Coronary artery (tissue), 2 donors: ENCODE measurements around the gene TEX13D.
"Not testable (repeated sequence)": the region's sequence is repeated elsewhere in the genome, so short reads cannot be mapped to it uniquely, and the experiment has no call there.

ENCODE experiments used
- DNase-seq: peaks from one replicate; pipeline ENCODE4 v3.0.0-alpha.2; 2017; ENCODE audit warnings: low spot score
- H3K27ac ChIP-seq, 2 donors: fragments of 200-600 bp; sonication (generic); one replicate each; pipeline ENCODE4 v1.5.1; 2016 to 2019
- H3K4me3 ChIP-seq: fragments of 200-600 bp; sonication (generic); 2 replicates; pipeline ENCODE4 v1.5.1; 2016; ENCODE audit warnings: mild to moderate bottlenecking, moderate library complexity
- TF ChIP-seq, protein P1 (sequence below): fragments of 200-600 bp; sonication (generic); IDR thresholded peaks from one replicate; pipeline ENCODE4 v1.5.1; 2019; ENCODE audit warnings: antibody characterized with exemption

TEX13D gene

DNA sequence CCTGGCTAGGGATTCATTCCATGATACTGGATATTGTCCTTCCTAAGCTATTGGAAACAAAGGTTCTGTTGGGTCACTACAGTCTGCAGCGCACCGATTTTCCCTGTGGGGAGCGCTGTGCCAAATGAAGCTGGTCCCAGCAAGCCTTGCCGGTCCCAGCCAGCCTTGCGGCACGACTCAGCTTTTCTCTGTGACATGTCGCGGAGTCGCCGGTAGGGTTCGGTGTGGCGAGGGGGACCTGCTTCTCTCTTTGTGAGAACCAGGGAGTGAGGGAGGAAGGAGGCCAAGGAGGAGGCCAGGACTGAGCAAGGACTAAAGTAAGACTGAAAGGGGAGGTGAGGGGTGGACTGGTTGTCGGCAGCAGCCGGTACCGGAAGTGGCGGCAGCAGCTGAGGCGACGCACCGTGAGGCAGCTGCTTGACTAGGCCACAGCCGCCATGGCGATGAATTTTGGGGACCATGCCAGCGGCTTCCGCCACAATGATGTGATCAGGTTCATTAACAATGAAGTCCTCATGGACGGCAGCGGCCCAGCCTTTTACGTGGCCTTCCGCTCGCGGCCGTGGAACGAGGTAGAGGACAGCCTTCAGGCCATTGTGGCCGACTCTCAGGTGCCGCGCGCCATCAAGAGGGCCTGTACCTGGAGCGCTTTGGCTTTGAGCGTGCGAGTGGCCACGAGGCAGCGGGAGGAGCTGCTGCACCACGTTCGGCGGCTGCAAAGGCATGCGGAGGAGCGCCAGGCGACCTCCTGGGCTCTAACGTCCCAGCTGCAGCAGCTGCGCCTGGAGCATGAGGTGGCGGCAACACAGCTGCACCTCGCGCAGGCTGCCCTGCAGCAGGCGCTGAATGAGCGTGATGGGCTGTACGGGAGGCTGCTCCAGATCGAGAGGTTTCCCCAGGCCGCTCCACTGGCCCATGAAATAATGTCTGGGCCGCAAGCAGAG, at the start of gene TEX13D:
TSS of gene TEX13D (plus strand) at position 180 of the 944 bp plus-strand sequence. CDS start at position 438, 258 bp downstream.
- no peak within 1 kb of the TSS for H3K4me3 ChIP-seq
- DNase-seq: no peak
- TF ChIP-seq, protein P1, sequence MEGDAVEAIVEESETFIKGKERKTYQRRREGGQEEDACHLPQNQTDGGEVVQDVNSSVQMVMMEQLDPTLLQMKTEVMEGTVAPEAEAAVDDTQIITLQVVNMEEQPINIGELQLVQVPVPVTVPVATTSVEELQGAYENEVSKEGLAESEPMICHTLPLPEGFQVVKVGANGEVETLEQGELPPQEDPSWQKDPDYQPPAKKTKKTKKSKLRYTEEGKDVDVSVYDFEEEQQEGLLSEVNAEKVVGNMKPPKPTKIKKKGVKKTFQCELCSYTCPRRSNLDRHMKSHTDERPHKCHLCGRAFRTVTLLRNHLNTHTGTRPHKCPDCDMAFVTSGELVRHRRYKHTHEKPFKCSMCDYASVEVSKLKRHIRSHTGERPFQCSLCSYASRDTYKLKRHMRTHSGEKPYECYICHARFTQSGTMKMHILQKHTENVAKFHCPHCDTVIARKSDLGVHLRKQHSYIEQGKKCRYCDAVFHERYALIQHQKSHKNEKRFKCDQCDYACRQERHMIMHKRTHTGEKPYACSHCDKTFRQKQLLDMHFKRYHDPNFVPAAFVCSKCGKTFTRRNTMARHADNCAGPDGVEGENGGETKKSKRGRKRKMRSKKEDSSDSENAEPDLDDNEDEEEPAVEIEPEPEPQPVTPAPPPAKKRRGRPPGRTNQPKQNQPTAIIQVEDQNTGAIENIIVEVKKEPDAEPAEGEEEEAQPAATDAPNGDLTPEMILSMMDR: no peak
- H3K27ac ChIP-seq: no peak within 1 kb of the TSS

- TF ChIP-seq, protein P1: no peak
- Histone ChIP-seq H3K27ac (no peak overlapping the region), H3K4me3 (no peak overlapping the region)
- DNase-seq: no peak
Observed at GRCh38 chrX:124289443-124289842, 43.0 kb upstream of the TEX13D start.

- DNase-seq: no peak
- TF ChIP-seq, protein P1: no peak
- H3K27ac ChIP-seq: no peak overlapping the region
Observed at GRCh38 chrX:124293810-124294209, 38.6 kb upstream of the TEX13D start.

GRCh38 chrX:124299323-124299722, 33.1 kb upstream of the TEX13D start:
- H3K27ac ChIP-seq: not testable (repeated sequence)

More at GRCh38 chrX:124293810-124294209, 38.6 kb upstream of the TEX13D start:
- H3K4me3 ChIP-seq: no peak overlapping the region

GRCh38 chrX:124300405-124300804, 32.1 kb upstream of the TEX13D start:
- no peak overlapping the region for H3K27ac ChIP-seq
- H3K4me3 ChIP-seq: no peak overlapping the region
- DNase-seq: no peak
- TF ChIP-seq, protein P1: no peak

More at GRCh38 chrX:124299323-124299722, 33.1 kb upstream of the TEX13D start:
- not testable (repeated sequence) for DNase-seq, H3K4me3 ChIP-seq

- no peak for DNase-seq
- Histone ChIP-seq H3K27ac (no peak overlapping the region), H3K4me3 (no peak overlapping the region)
- TF ChIP-seq, protein P1: no peak
Observed at GRCh38 chrX:124307253-124307907, 25.1 kb upstream of the TEX13D start.

DNA sequence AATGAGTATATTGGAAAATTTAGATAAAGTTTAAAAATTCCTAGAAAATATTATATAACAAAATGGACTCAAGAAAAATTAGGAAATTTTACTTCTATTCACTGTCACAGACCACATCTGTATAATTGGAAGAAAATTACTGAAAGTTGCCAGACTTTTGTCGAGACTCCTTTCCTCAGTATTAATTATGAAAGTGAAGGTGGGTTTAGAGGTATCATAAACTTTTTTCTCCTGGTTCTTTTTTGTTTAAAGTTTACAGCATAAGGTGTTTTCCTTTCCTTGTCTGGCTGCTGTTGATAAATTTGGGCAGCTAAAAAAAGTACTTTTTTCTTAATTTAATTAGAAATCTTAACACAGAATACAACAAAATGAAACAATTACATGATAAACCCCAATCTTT, 6.7 kb upstream of the TEX13D start:
- TF ChIP-seq, protein P1: no peak
- Histone ChIP-seq H3K27ac (no peak overlapping the region), H3K4me3 (no peak overlapping the region)
- DNase-seq: no peak
